IMR-90 (cell line): ENCODE data around the gene ZNF320.
"Not testable (repeated sequence)": the region's sequence is repeated elsewhere in the genome, so short reads cannot be mapped to it uniquely, and the experiment has no call there.

Experiments used
- BHLHE40 ChIP-seq: fragments of 150-350 bp; IDR thresholded peaks from 2 replicates; pipeline ENCODE4 v1.6.1; 2016; ENCODE audit warnings: mild to moderate bottlenecking, low read depth, low read length
- CHD1 ChIP-seq: IDR thresholded peaks from 2 replicates; pipeline ENCODE4 v1.6.1; 2012; ENCODE audit warnings: low read depth, low read length, improper control_type of control experiment
- MAFK ChIP-seq: IDR thresholded peaks from 2 replicates; pipeline ENCODE4 v1.6.1; 2012; ENCODE audit warnings: low read depth, low read length, improper control_type of control experiment
- MXI1 ChIP-seq: IDR thresholded peaks from 2 replicates; pipeline ENCODE4 v1.6.1; 2012; ENCODE audit warnings: low read depth, mild to moderate bottlenecking, low read length, moderate library complexity, borderline replicate concordance
- POLR2A ChIP-seq: IDR thresholded peaks from 2 replicates; pipeline ENCODE4 v1.6.1; 2012; ENCODE audit warnings: mild to moderate bottlenecking, low read depth, low read length
- RAD21 ChIP-seq: IDR thresholded peaks from 2 replicates; pipeline ENCODE4 v1.6.1; 2012; ENCODE audit warnings: low read length, improper control_type of control experiment
- RFX5 ChIP-seq: IDR thresholded peaks from 2 replicates; pipeline ENCODE4 v1.8.0; 2012; ENCODE audit warnings: low read depth, mild to moderate bottlenecking, low read length, moderate library complexity
- TF ChIP-seq, protein P1 (sequence below): conservative IDR thresholded peaks from 2 replicates; pipeline ENCODE4 v1.5.1; 2012; ENCODE audit warnings: mild to moderate bottlenecking, low read depth, low read length, improper control_type of control experiment

DNA sequence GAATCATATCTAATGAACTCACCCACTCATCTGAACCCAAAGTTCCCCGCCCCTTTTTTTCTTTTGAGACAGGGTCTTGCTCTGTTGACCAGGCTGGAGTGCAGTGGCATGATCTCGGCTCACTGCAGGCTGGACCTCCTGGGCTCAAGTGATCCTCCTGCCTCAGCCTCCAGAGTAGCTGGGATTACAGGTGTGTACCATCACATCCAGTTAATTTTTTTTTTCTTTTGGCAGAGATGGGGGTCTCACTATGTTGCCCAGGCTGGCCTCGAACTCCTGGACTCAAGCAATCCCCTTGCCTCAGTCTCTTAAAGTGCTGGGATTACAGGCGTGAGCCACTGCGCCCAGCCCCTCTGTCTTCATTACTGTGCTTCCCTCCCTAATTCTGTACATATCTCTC is 43.5 kb upstream of the ZNF320 start:
- not testable (repeated sequence) for TF ChIP-seq MXI1, POLR2A, CHD1, RFX5, RAD21, BHLHE40, MAFK
- TF ChIP-seq, protein P1, sequence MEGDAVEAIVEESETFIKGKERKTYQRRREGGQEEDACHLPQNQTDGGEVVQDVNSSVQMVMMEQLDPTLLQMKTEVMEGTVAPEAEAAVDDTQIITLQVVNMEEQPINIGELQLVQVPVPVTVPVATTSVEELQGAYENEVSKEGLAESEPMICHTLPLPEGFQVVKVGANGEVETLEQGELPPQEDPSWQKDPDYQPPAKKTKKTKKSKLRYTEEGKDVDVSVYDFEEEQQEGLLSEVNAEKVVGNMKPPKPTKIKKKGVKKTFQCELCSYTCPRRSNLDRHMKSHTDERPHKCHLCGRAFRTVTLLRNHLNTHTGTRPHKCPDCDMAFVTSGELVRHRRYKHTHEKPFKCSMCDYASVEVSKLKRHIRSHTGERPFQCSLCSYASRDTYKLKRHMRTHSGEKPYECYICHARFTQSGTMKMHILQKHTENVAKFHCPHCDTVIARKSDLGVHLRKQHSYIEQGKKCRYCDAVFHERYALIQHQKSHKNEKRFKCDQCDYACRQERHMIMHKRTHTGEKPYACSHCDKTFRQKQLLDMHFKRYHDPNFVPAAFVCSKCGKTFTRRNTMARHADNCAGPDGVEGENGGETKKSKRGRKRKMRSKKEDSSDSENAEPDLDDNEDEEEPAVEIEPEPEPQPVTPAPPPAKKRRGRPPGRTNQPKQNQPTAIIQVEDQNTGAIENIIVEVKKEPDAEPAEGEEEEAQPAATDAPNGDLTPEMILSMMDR = not testable (repeated sequence)
